DND-41 (cell line): Measurements from ENCODE around the gene ZFHX3.

Experiments used
- ATAC-seq: fragments of 200-7000 bp; cut with Tn5 transposase; 3 replicates; pipeline ENCODE4 v1.9.1; 2021; ENCODE audit warnings: low read depth; ENCODE audit not compliant: insufficient read depth
- DNase-seq: peaks from one replicate; pipeline ENCODE4 v3.0.0-alpha.2; 2020
- H2AFZ ChIP-seq: 2 replicates; pipeline ENCODE4 v1.6.0; 2012; ENCODE audit warnings: low read depth, low read length
- H3K27ac ChIP-seq: 2 replicates; pipeline ENCODE4 v1.5.1; 2012; ENCODE audit warnings: low read length, inconsistent platforms
- H3K27me3 ChIP-seq: fragments of 200-600 bp; sonication (generic); 2 replicates; pipeline ENCODE4 v1.6.0; 2012; ENCODE audit warnings: low read length, mild to moderate bottlenecking, inconsistent platforms; ENCODE audit not compliant: insufficient read depth, poor library complexity
- H3K36me3 ChIP-seq: 2 replicates; pipeline ENCODE4 v1.5.1; 2012; ENCODE audit warnings: low read length, inconsistent platforms; ENCODE audit not compliant: insufficient read depth
- H3K4me1 ChIP-seq: 2 replicates; pipeline ENCODE4 v1.5.1; 2012; ENCODE audit warnings: mild to moderate bottlenecking, low read length; ENCODE audit not compliant: insufficient read depth
- H3K4me2 ChIP-seq: 2 replicates; pipeline ENCODE4 v1.6.0; 2012; ENCODE audit warnings: mild to moderate bottlenecking, moderate library complexity, low read length, inconsistent platforms; ENCODE audit not compliant: insufficient read depth
- H3K4me3 ChIP-seq, 2 experiments: fragments of 200-600 bp in 1 of 2; shearing (Covaris generic) in 1 of 2; 2 replicates each; pipeline ENCODE4 v1.5.1; 2012 to 2016; ENCODE audit warnings: inconsistent platforms in 2 of 2, low read length in 2 of 2, mild to moderate bottlenecking in 2 of 2, low read depth in 1 of 2, moderate library complexity in 1 of 2
- H3K79me2 ChIP-seq: 2 replicates; pipeline ENCODE4 v1.6.0; 2012; ENCODE audit warnings: low read length, inconsistent platforms; ENCODE audit not compliant: insufficient read depth
- H3K9ac ChIP-seq: 2 replicates; pipeline ENCODE4 v1.6.0; 2012; ENCODE audit warnings: low read depth, mild to moderate bottlenecking, inconsistent platforms, low read length, moderate library complexity
- H3K9me3 ChIP-seq: 2 replicates; pipeline ENCODE4 v1.5.1; 2012; ENCODE audit warnings: low read length, moderate library complexity, mild to moderate bottlenecking, inconsistent platforms; ENCODE audit not compliant: insufficient read depth, severe bottlenecking
- H4K20me1 ChIP-seq: 2 replicates; pipeline ENCODE4 v1.6.0; 2012; ENCODE audit warnings: low read length; ENCODE audit not compliant: insufficient read depth
- EZH2 ChIP-seq: IDR thresholded peaks from 3 replicates; pipeline ENCODE4 v1.6.1; 2012; ENCODE audit warnings: borderline replicate concordance, low read depth, mild to moderate bottlenecking, moderate library complexity, low read length, inconsistent platforms; ENCODE audit not compliant: severe bottlenecking
- TF ChIP-seq, protein P1 (sequence below): IDR thresholded peaks from 2 replicates; pipeline ENCODE4 v1.5.1; 2012; ENCODE audit warnings: borderline replicate concordance, low read length, moderate library complexity, mild to moderate bottlenecking; ENCODE audit not compliant: poor library complexity, severe bottlenecking; ENCODE audit errors: extremely low read depth

ZFHX3 gene

DNA sequence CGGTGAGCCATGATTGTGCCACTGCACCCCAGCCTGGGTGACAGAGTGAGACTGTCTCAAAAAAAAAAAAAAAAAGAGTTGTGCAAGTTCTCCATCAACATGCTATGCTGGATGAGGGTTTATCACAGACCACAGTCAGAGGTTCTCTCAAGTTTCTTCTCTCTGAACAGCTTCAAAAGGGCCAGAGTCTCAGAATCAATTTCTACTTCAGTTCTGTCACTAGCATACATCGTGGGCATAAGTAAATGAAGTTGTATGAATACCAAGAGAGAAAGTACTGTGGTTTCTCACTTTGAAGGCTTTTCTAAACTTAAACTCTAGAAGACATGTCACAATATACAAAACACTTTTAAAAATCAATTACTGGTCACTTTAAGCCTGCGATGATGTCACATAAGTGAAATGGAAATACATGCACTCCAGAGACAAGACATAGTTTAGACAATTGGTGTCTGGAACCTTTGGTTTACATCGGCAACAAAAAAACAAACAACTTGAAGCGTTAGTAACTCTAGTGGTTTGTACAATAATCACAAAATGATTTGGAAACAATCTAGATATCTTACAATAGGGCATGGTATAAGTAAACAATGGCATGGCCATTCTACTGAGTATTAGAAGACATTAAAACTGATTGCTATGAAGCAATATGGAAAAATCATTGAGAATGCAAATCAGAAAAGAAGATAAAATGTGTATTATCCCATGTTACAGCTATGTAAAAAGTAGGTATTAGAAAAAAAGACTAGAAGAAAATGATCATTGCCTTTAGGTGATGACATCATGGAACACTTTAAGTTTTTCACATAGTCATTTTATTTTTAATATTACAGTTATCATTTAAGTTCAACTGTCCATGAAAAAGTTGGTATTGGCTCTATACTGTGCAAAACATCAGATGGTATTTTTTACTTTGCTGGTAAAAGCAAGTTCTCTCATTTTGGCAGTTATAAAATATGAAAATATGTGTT lies 232.3 kb downstream of the ZFHX3 start:
- Histone ChIP-seq H3K36me3 (peaks cover 8% of the 10 kb centered on the region; the same call in 1 of the 2 replicates), H3K4me2 (no peak overlapping the region), H3K27ac (no peak overlapping the region), H3K4me3 (no peak overlapping the region), H2AFZ (no peak overlapping the region), H3K79me2 (no peaks in the 10 kb centered on the region), H3K9ac (no peak overlapping the region), H4K20me1 (no peaks in the 10 kb centered on the region), H3K27me3 (no peaks in the 10 kb centered on the region), H3K4me1 (no peaks in the 10 kb centered on the region), H3K9me3 (no peaks in the 10 kb centered on the region)
- no peak for ATAC-seq
- TF ChIP-seq, protein P1, sequence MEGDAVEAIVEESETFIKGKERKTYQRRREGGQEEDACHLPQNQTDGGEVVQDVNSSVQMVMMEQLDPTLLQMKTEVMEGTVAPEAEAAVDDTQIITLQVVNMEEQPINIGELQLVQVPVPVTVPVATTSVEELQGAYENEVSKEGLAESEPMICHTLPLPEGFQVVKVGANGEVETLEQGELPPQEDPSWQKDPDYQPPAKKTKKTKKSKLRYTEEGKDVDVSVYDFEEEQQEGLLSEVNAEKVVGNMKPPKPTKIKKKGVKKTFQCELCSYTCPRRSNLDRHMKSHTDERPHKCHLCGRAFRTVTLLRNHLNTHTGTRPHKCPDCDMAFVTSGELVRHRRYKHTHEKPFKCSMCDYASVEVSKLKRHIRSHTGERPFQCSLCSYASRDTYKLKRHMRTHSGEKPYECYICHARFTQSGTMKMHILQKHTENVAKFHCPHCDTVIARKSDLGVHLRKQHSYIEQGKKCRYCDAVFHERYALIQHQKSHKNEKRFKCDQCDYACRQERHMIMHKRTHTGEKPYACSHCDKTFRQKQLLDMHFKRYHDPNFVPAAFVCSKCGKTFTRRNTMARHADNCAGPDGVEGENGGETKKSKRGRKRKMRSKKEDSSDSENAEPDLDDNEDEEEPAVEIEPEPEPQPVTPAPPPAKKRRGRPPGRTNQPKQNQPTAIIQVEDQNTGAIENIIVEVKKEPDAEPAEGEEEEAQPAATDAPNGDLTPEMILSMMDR, result no peak
- no peak for TF ChIP-seq EZH2
- no peak for DNase-seq

DNA sequence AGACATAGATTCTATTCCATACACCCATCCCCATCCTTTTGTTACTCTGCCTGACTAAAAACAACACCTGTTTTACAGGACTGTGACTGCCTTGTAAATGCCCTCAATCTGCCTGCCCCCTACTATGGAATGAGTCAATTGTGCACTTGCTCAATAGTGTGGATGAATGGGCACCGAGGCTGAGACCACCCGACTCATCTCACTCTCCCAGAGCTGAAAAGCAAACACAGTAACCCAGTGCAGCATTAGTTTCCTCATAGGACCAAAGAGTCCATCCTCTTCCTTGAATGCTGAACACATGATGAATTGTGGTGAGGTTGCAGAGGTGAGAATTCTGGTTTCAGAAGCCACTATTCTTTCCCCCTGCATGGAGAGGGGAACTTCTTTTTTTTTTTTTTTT lies 233.7 kb downstream of the ZFHX3 start:
- no peak for ATAC-seq
- Histone ChIP-seq H3K4me1 (no peaks in the 10 kb centered on the region), H3K27ac (no peak overlapping the region), H3K4me3 (no peak overlapping the region), H3K4me2 (no peak overlapping the region), H4K20me1 (no peaks in the 10 kb centered on the region), H3K27me3 (no peaks in the 10 kb centered on the region), H3K9me3 (no peaks in the 10 kb centered on the region), H3K79me2 (no peaks in the 10 kb centered on the region), H3K36me3 (peaks cover 8% of the 10 kb centered on the region; the same call in 1 of the 2 replicates), H2AFZ (no peak overlapping the region), H3K9ac (no peak overlapping the region)
- no peak for DNase-seq
- no peak for TF ChIP-seq EZH2
- TF ChIP-seq, protein P1, result no peak

DNA sequence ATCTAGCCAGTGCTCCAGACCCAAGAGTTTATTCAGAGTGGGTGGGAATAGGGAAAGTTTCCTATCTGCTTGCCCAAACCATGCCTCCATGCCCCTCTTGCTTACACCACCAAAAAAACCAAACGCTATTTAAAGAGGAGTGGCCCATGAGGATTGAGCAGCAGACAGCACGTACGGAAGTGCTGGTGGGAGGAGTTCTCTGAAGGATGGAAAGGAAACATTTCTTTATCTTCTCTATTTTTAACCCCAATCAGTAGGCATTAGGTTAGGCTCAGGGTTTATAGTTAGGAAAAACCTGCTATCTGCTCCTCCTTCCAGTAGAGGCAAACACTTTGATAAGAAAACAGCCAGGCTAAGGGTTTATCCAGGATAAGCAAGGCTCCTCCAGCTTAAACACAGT lies 235.3 kb downstream of the ZFHX3 start:
- Histone ChIP-seq H3K9me3 (no peaks in the 10 kb centered on the region), H4K20me1 (no peaks in the 10 kb centered on the region), H3K27me3 (no peaks in the 10 kb centered on the region), H2AFZ (no peak overlapping the region), H3K4me3 (no peak overlapping the region), H3K27ac (no peak overlapping the region), H3K79me2 (no peaks in the 10 kb centered on the region), H3K9ac (no peak overlapping the region), H3K36me3 (peaks cover 8% of the 10 kb centered on the region; the same call in 1 of the 2 replicates), H3K4me1 (no peaks in the 10 kb centered on the region), H3K4me2 (no peak overlapping the region)
- ATAC-seq (no peak), DNase-seq (no peak)
- TF ChIP-seq, protein P1, result no peak
- TF ChIP-seq EZH2, result no peak
